T-cell (primary cell): ENCODE measurements around the gene SH3PXD2B. TPM values are rescaled to one million over a fixed set of nuclear protein-coding genes. Genes with fewer than 3 reads are reported as not detected.

ENCODE experiments used
- ATAC-seq, 4 experiments: fragments of 200-7000 bp in 3 of 4; fragments of 150-1000 bp in 1 of 4; cut with Tn5 transposase; replicated peaks in 1 of 4; 1 replicate in 3 of 4; 2 replicates in 1 of 4; pipeline ENCODE4 v1.10.0; 2021; ENCODE audit warnings: moderate library complexity in 3 of 4, mild to moderate bottlenecking in 2 of 4, moderate number of reproducible peaks in 1 of 4
- CTCF ChIA-PET, 2 donors: fragments of 300-600 bp; sonication (Branson Sonifier 250); formaldehyde crosslinking; loops; one replicate each; lab custom pipeline; 2022; ENCODE audit warnings: antibody characterized with exemption in 2 of 2; lab: Charles Lee
- POLR2A ChIA-PET, 2 donors: fragments of 300-600 bp; sonication (Branson Sonifier 250); formaldehyde crosslinking; loops; one replicate each; lab custom pipeline; 2022; ENCODE audit warnings: antibody characterized with exemption in 2 of 2; lab: Charles Lee
- DNase-seq, 35 experiments: peaks; one replicate each; pipeline versions ENCODE4 v3.0.0 to v3.0.0-alpha.2; 2013 to 2023
- H3K27ac ChIP-seq: one replicate; pipeline ENCODE4 v1.5.1; 2013; ENCODE audit warnings: low read length
- H3K27me3 ChIP-seq, 2 experiments: replicated peaks in 1 of 2; 1 replicate in 1 of 2; 2 replicates in 1 of 2; pipeline versions ENCODE4 v1.6.1 to v1.7.0; 2013; ENCODE audit warnings: low read length in 1 of 2, mixed read lengths in 1 of 2; ENCODE audit not compliant: control insufficient read depth in 2 of 2, insufficient read depth in 2 of 2; ENCODE audit errors: extremely low read depth in 1 of 2
- H3K36me3 ChIP-seq, 2 donors: 1 replicate in 1 of 2; 2 replicates in 1 of 2; pipeline versions ENCODE4 v1.6.1 to v1.7.0; 2013; ENCODE audit warnings: low read length in 1 of 2; ENCODE audit not compliant: control insufficient read depth in 2 of 2, insufficient read depth in 1 of 2; ENCODE audit errors: extremely low read depth in 1 of 2
- H3K4me1 ChIP-seq, 2 experiments: 1 replicate in 1 of 2; 2 replicates in 1 of 2; pipeline versions ENCODE4 v1.6.1 to v1.7.0; 2013; ENCODE audit warnings: low read length in 2 of 2, mixed read lengths in 1 of 2; ENCODE audit not compliant: insufficient read depth in 2 of 2, control insufficient read depth in 1 of 2; ENCODE audit errors: extremely low read depth in 1 of 2
- H3K4me3 ChIP-seq, 2 donors: 1 replicate in 1 of 2; 2 replicates in 1 of 2; pipeline versions ENCODE4 v1.5.1 to v1.7.0; 2013; ENCODE audit warnings: mild to moderate bottlenecking in 2 of 2, low read length in 1 of 2, moderate library complexity in 1 of 2; ENCODE audit not compliant: control insufficient read depth in 1 of 2; ENCODE audit errors: extremely low read depth in 1 of 2
- H3K9me3 ChIP-seq: 2 replicates; pipeline ENCODE4 v1.7.0; 2013
- H3K27ac Mint-ChIP-seq, 2 donors: one replicate each; pipeline ENCODE4 v1.8.0; 2020 to 2021; ENCODE audit warnings: mild to moderate bottlenecking in 2 of 2, mixed read lengths in 2 of 2
- H3K27me3 Mint-ChIP-seq, 2 donors: one replicate each; pipeline ENCODE4 v1.8.0; 2021 to 2022; ENCODE audit warnings: mixed read lengths in 2 of 2
- H3K36me3 Mint-ChIP-seq: one replicate; pipeline ENCODE4 v1.8.0; 2021; ENCODE audit warnings: mixed read lengths
- H3K4me1 Mint-ChIP-seq, 3 donors: one replicate each; pipeline ENCODE4 v1.8.0; 2020 to 2022; ENCODE audit warnings: mixed read lengths in 3 of 3, mild to moderate bottlenecking in 1 of 3
- H3K4me3 Mint-ChIP-seq, 3 donors: one replicate each; pipeline ENCODE4 v1.8.0; 2020 to 2022; ENCODE audit warnings: mild to moderate bottlenecking in 3 of 3, mixed read lengths in 3 of 3, moderate library complexity in 3 of 3
- H3K9me3 Mint-ChIP-seq, 3 donors: one replicate each; pipeline ENCODE4 v1.8.0; 2020 to 2022; ENCODE audit warnings: mixed read lengths in 3 of 3
- WGBS: methylation state at CpG from one replicate; pipeline ENCODE4 v1.1.5; 2013; ENCODE audit warnings: missing lambda C conversion rate; ENCODE audit not compliant: insufficient coverage; 5-methylcytosine and 5-hydroxymethylcytosine counted together
- total RNA-seq, 35 experiments: library from RNA in 6 of 35; stranded (reverse) in 6 of 35; fragments of 120-200 nt in 1 of 35; gene quantifications; one replicate each; pipeline versions ENCODE4 v1.2.1 to v1.2.4 and lab custom pipeline; 2013 to 2026

SH3PXD2B gene
- total RNA-seq, 5 donors from 2014 or later (not counting 1 experiment from before 2014, with no cell fraction given): 0.15 to 0.69 (median 0.38) TPM

- WGBS: 86% methylated on average over 24 of the region's 35 CpGs
- DNase-seq (no peak), ATAC-seq (no peak)
- Histone ChIP-seq H3K27ac (no peak overlapping the region), H3K27me3 (peaks cover 0 to 14% of the 10 kb centered on the region in 2 experiments), H3K9me3 (no peaks in the 10 kb centered on the region), H3K4me3 (no peak overlapping the region), H3K36me3 (no peaks in the 10 kb centered on the region), H3K4me1 (no peaks in the 10 kb centered on the region)
- no peak overlapping the region for H3K4me3 Mint-ChIP-seq
- peaks cover 0 to 18% of the 10 kb centered on the region in 2 donors for H3K27me3 Mint-ChIP-seq
- CTCF ChIA-PET: interaction anchor here in 1 of 2 donors (0.6 kb wide), 1 partner anchor 69 kb away, joined by 4 read pairs; no protein-coding TSS in a partner anchor
- no peak overlapping the region for H3K27ac Mint-ChIP-seq
- POLR2A ChIA-PET: no interaction called here
- no peaks in the 10 kb centered on the region for H3K4me1 Mint-ChIP-seq
- no peaks in the 10 kb centered on the region for H3K9me3 Mint-ChIP-seq
- no peaks in the 10 kb centered on the region for H3K36me3 Mint-ChIP-seq
Observed at GRCh38 chr5:172339264-172340180, 114.8 kb downstream of the SH3PXD2B start.

- no peak overlapping the region for H3K4me3 Mint-ChIP-seq
- Histone ChIP-seq H3K9me3 (no peaks in the 10 kb centered on the region), H3K27ac (no peak overlapping the region), H3K27me3 (peaks cover 0 to 24% of the 10 kb centered on the region in 2 experiments), H3K4me3 (no peak overlapping the region), H3K36me3 (no peaks in the 10 kb centered on the region), H3K4me1 (no peaks in the 10 kb centered on the region)
- POLR2A ChIA-PET: no interaction called here
- DNase-seq (no peak), ATAC-seq (no peak)
- H3K4me1 Mint-ChIP-seq: no peaks in the 10 kb centered on the region
- peaks cover 0 to 18% of the 10 kb centered on the region in 2 donors for H3K27me3 Mint-ChIP-seq
- H3K9me3 Mint-ChIP-seq: no peaks in the 10 kb centered on the region
- CTCF ChIA-PET: no interaction called here
- 75% methylated on average over 8 of the region's 9 CpGs for WGBS
- no peak overlapping the region for H3K27ac Mint-ChIP-seq
- H3K36me3 Mint-ChIP-seq: no peaks in the 10 kb centered on the region
Observed at GRCh38 chr5:172336676-172337285, 117.5 kb downstream of the SH3PXD2B start.

DNA sequence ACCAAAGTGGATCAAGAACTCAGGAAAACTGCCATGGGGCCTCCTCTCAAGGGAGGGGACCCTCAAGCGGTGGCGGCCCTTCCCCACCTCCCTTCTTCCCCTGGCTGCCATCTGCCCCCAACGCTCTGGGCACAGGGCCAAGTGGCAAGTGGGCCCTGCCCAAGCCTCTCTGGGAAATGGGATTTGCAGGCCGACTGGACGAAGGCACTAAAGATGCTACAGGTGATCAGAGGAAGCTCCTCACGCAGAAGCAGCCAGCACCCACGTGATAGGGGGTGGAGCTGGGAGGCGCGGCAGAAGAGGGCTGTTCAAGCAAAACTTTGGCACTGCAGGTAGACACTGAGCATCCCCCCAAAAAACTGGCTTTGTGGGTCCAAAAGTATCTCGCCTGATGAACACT lies 118.1 kb downstream of the SH3PXD2B start:
- Mint-ChIP-seq H3K27ac (no peak overlapping the region), H3K9me3 (no peaks in the 10 kb centered on the region), H3K27me3 (peaks cover 0 to 18% of the 10 kb centered on the region in 2 donors), H3K4me3 (no peak overlapping the region), H3K4me1 (no peaks in the 10 kb centered on the region), H3K36me3 (no peaks in the 10 kb centered on the region)
- no peak overlapping the region for H3K27ac ChIP-seq
- CTCF ChIA-PET: no interaction called here
- no peak for ATAC-seq
- DNase-seq: no peak
- 82% methylated on average over 7 of the region's 10 CpGs for WGBS
- H3K4me1 ChIP-seq: no peaks in the 10 kb centered on the region
- no peaks in the 10 kb centered on the region for H3K9me3 ChIP-seq
- POLR2A ChIA-PET: no interaction called here
- H3K27me3 ChIP-seq: peaks cover 0 to 24% of the 10 kb centered on the region in 2 experiments
- no peaks in the 10 kb centered on the region for H3K36me3 ChIP-seq
- H3K4me3 ChIP-seq: no peak overlapping the region

DNA sequence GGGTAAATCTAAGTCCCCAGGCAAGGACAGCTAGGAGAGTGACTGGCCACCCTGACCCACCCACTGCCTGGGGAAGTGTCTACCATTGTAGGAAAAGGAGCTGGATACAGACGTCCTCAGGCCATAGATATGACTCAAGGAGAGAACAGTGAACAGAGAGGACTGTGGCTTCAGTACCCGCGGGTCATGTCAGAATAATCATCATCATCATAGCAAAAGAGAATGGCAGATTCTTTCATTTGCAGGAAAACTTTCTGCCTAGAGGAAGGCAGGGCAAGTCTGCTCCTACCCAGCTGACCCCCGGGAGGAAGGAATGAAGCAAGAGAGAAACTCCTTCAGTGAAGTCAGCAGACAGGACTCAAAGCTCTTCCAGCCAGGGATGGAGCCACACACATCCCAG lies 118.6 kb downstream of the SH3PXD2B start:
- Mint-ChIP-seq H3K27ac (no peak overlapping the region), H3K36me3 (no peaks in the 10 kb centered on the region), H3K4me3 (no peak overlapping the region), H3K4me1 (no peaks in the 10 kb centered on the region), H3K9me3 (no peaks in the 10 kb centered on the region), H3K27me3 (peaks cover 0 to 14% of the 10 kb centered on the region in 2 donors)
- ATAC-seq (no peak), DNase-seq (no peak)
- POLR2A ChIA-PET: no interaction called here
- H3K9me3 ChIP-seq: no peaks in the 10 kb centered on the region
- H3K4me3 ChIP-seq: no peak overlapping the region
- H3K27ac ChIP-seq: no peak overlapping the region
- H3K27me3 ChIP-seq: peaks cover 0 to 24% of the 10 kb centered on the region in 2 experiments
- 100% methylated on average over 1 of the region's 4 CpGs for WGBS
- no peaks in the 10 kb centered on the region for H3K4me1 ChIP-seq
- H3K36me3 ChIP-seq: no peaks in the 10 kb centered on the region
- CTCF ChIA-PET: no interaction called here

DNA sequence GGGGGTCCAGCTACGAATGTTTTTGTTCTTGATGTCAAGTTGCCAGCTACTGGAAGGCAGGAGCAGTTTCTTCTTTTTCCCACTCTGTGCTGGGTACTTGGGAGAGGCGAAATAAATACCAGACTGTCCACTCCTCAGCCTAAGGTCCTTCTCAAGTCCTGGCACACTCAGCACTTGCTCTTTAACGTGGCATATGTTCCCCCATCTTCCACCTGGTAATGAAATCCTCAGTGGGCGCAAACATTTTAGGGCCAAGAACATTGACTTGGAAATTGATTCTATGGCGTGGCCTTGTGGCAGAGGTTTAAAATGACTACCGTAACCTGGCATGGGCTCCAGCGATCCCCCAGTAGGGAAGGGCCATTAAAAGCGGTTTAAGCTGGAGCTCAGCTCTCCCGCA lies 119.7 kb downstream of the SH3PXD2B start:
- no peaks in the 10 kb centered on the region for H3K9me3 Mint-ChIP-seq
- WGBS: 86% methylated on average over 5 of the region's 9 CpGs

GRCh38 chr5:172334196-172334595 lies 120.1 kb downstream of the SH3PXD2B start:
- 75% methylated on average over 2 of the region's 8 CpGs for WGBS
- Histone ChIP-seq H3K4me1 (no peaks in the 10 kb centered on the region), H3K36me3 (no peaks in the 10 kb centered on the region), H3K27ac (no peak overlapping the region), H3K4me3 (no peak overlapping the region), H3K27me3 (peaks cover 0 to 24% of the 10 kb centered on the region in 2 experiments), H3K9me3 (no peaks in the 10 kb centered on the region)
- peaks cover 0 to 5% of the 10 kb centered on the region in 2 donors for H3K27me3 Mint-ChIP-seq
- ChIA-PET POLR2A (no interaction called here), CTCF (no interaction called here)
- H3K4me1 Mint-ChIP-seq: no peaks in the 10 kb centered on the region
- H3K4me3 Mint-ChIP-seq: no peak overlapping the region
- H3K9me3 Mint-ChIP-seq: no peaks in the 10 kb centered on the region
- ATAC-seq (no peak), DNase-seq (no peak)
- H3K27ac Mint-ChIP-seq: no peak overlapping the region
- no peaks in the 10 kb centered on the region for H3K36me3 Mint-ChIP-seq

More for the DNA sequence above, 119.7 kb downstream of the SH3PXD2B start:
- Histone ChIP-seq H3K4me1 (no peaks in the 10 kb centered on the region), H3K4me3 (no peak overlapping the region), H3K27ac (no peak overlapping the region), H3K36me3 (no peaks in the 10 kb centered on the region), H3K9me3 (no peaks in the 10 kb centered on the region), H3K27me3 (peaks cover 0 to 24% of the 10 kb centered on the region in 2 experiments)
- H3K27ac Mint-ChIP-seq: no peak overlapping the region
- peaks cover 0 to 8% of the 10 kb centered on the region in 2 donors for H3K27me3 Mint-ChIP-seq
- no peaks in the 10 kb centered on the region for H3K36me3 Mint-ChIP-seq
- no peak overlapping the region for H3K4me3 Mint-ChIP-seq
- no peak for ATAC-seq
- ChIA-PET CTCF (no interaction called here), POLR2A (no interaction called here)
- DNase-seq: no peak
- no peaks in the 10 kb centered on the region for H3K4me1 Mint-ChIP-seq
